RPMI8226 (cell line): ENCODE measurements around the gene CEP131.
A peak's percentile ranks its signal among the peaks of the same experiment; 100 is the strongest.

Source experiments
- DNase-seq: peaks from one replicate; pipeline ENCODE4 v3.0.0-alpha.2; 2015

The CEP131 gene

GRCh38 chr17:81222906-81223761 is at the start of gene CEP131:
CEP131 (minus strand) TSS chr17:81222965; CDS start chr17:81220056, 2,909 bp downstream.
- DNase-seq: peak; percentile 99

- DNase-seq: no peak
These were observed 48.5 kb upstream of the CEP131 start for GRCh38 chr17:81271226-81271625.

DNA sequence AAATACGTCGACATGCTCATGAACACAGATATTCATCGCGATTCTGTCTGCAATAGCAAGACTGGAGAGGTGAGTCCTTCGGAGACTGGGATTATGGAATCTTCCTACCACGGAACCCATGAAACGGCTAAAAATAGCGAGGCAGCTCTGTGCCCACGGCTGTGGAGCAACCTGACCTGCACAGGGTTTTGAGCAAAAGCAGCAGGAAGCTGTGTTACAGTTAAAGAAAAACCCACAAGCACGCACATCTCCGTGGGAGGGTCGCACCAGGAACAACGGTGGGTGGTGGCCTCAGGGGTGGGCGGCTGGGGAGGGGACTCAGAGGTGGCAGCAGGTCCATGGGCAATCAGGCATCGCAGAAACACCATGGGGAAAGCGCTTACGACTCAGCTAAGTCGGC is 47.5 kb upstream of the CEP131 start:
- DNase-seq: no peak

DNA sequence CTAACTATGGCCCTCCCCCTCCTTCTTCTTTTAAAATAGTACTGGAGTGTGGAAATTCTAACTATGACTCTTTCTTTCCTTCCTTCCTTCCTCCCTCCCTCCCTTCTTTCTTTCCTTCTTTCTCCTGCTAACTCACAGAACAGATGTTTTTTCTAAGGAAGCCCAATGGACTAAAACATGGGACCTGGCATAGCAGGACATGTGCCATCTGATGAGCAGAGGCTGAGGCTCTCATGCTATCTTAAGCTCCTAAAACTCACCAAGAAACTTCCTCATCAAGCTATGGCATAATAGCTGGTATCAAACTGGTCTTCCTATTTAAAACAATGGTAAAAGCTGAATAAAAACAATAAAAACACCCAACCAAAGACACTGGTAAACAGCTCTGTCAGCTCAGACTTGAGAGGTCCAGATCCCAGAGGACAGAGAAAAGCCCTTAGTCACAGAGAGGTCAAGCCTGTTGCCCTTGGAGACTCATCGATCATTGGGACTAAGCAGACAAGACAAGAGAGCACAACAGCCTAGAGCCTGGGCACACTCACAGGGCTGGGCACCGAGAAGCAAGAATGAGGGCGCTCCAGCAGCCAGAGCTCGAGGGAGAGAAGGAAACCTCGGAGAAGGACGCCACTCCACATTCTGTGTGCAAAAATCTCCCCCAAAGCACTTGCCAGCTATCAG is 44.8 kb upstream of the CEP131 start:
- DNase-seq: no peak

- DNase-seq: no peak
These were observed 42.8 kb upstream of the CEP131 start for GRCh38 chr17:81265576-81265975.

DNA sequence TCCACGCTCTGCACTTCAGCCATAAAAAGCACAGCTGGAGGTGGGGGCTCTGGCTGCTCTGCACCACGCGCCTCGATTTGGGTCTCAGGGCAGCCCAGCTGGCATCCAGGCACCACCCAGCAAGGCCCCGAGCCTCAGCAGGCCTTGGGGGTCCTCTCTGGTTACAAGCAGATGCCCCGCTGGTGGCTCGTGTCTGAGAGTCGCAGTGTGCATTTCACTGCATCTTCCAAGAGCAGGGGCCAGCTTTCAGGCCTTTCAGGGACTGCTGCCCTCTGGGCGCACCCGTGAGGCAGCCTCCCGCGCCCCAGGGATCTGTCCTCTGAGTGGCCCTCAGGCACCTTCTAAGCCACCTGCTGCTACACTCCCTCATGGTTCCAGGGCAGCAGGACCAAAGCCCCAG is 41.9 kb upstream of the CEP131 start:
- no peak for DNase-seq

- no peak for DNase-seq
These were observed 40.8 kb upstream of the CEP131 start for GRCh38 chr17:81263371-81264181.

DNA sequence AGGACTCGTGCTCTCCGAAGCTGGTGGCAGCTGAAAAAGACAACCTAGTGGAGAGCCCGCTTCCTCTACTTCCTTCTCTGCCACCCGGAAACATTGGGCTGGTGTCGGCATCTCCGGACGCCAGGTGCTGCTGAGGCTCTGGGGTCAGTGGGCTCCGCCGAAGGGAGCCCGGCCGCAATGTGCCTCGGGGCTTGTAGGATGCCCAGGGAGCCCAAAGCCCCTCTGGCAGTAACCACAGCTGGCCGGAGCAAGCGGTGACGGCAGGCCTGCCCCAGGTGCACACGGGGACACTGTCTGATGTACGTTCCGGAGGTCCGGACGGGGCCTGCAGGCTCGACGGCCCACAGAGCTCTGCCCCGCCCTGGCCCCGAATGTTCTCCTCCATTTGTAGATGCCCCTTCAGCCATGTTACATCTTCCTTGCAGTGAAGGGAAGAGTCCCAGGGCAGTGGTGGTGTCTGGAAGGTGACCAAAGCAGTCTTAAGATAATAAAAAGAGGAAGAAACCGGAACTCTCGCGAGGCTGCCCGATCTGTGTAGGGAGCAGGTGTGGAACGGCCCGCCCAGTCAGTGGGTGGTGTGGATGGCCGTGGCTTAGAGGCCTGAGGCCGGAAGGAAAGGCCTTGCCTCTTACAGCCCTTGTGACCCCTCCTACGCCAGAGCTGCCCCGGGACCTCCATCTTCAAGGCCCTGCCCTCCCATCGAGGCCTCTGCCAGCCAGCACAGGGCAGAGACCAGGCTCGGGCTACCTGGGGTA is 39.0 kb upstream of the CEP131 start:
- DNase-seq: no peak

- no peak for DNase-seq
These were observed 38.3 kb upstream of the CEP131 start for GRCh38 chr17:81261096-81261495.

DNA sequence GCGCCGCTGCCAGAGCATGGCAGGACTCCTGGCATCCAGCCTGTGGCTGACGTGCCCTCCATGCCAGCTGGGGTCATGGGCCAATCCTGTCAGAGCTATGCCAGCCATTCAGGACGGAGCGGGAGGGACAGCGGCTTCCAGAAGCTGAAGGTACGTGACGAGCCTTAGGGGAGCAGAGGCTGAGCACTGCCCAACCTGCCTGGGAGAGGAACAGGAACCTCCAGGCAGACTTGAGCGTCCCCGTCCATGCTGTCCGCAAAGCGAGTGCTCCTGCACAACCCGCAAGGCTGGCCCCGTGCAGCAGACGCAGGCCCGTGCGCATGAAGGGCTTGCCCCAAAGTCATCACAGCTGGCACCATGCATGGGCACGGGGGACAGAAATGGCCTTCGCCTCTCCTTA is 37.9 kb upstream of the CEP131 start:
- DNase-seq: no peak

DNA sequence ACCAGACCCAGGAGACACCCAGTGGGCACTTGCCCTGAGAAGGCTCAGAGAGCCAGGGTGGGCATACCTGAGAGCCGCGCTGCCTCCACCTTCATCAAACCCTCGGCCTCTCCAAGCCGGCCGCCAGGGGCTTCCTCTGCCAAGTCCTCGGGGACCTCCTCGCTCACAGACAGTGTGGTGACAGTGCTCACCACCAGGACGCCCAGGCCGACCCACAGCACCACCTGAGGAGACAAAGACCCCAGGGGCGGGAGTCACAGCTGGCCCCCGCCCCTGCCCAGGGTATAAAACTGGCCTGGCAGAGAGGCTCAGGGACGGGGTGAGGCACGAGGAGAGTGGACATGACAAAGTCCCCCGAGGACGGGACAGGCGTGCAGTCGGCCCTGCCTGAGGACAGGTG is 37.4 kb upstream of the CEP131 start:
- no peak for DNase-seq

DNA sequence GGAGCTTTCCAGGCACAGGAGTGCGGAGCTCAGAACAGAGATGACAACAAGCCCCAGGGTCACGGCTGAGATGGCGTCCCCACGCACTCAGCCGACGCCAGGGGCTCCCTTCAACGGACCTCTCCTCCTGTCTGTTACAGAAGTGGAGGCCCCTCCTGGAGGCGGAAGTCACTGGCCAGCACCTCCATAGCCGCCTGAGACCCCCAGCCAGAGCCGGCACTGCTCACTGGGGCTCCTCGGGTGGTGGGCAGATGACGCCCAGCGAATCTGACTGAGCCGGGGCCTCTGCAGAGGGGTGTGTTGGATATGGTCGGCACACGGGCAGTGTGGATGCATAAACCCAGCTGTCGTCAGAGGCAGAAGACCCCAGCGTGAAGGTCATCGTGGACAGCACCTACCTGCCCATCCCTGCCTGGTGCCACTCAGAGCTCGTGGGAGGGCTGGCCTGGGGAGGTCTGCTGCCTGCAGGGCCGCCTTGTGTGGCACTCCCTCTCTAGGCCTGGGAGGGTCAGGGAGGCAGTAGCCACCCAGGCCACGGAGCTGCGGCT is 36.4 kb upstream of the CEP131 start:
- no peak for DNase-seq

GRCh38 chr17:81258292-81258691 is 35.5 kb upstream of the CEP131 start:
- DNase-seq: no peak

GRCh38 chr17:81257533-81257932 is 34.8 kb upstream of the CEP131 start:
- no peak for DNase-seq

DNA sequence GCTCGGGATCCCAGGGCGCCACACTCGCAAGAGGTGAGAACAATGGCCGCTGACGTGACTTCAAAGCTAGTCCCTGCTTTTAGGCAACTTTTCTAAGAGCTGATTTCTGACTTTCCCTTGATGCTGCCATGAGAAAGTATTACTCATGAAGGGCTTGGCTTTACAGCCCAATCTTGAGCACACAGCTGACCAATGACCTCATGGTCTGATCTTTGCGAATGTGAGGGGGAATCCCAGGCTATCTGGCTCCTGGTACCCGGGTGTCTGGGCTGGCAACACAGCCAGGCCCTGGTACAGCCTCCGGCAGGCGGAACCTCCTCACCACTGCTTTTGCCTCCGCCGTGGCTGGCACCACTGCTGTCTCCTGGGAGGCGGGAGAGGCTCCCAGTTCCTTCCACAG is 33.9 kb upstream of the CEP131 start:
- no peak for DNase-seq

GRCh38 chr17:81254955-81255717 is 32.4 kb upstream of the CEP131 start:
- no peak for DNase-seq

- DNase-seq: peak; percentile 32
These were observed 30.8 kb upstream of the CEP131 start for GRCh38 chr17:81253358-81254131.

DNA sequence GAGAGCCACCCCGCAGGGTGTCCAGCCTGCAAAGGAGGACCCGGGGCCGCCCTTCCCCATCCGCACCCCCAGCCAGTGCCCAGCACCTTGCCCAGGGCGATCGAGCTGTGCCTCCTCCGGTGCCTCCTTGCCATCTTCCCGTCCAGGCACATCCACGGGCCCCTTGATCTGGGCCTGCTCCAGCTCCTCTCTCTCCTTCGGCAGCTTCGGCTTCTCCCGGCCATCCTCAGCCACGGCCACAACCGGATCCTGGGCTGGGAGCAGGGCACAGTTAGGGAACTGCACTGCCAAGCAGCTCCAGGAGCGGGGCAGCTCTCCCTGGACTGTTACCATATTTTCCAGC is 30.2 kb upstream of the CEP131 start:
- DNase-seq: no peak

GRCh38 chr17:81252326-81252986 is 29.7 kb upstream of the CEP131 start:
- no peak for DNase-seq

- DNase-seq: no peak
These were observed 29.0 kb upstream of the CEP131 start for GRCh38 chr17:81251709-81252301.
